ENCODE measurements around the gene ACTL7A.

ACTL7A gene

DNA sequence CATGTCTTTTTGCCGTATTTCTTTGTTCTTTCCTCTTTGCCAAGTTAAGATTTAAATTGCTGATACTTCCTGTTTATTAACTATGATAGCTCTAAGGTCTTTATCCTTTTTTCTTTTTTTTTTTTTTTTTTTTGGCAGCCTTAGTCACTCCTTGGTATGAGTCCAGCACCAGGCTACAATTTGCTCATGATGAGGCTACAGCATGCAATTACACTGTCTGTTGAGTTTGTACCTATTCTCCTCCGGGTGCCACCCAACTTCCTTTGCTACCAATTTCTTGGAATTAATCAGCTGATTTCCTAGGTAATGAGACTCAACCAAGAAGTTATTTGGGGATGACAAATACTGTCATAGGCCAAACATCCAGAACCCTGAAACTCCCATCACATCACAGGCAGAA is 31.8 kb upstream of the ACTL7A start:
- DNase-seq: no peak
- Histone ChIP-seq H3K4me3 (ENCODE audit: low read depth, low read length) (no peak overlapping the region), H3K27me3 (no peaks in the 10 kb centered on the region), H3K36me3 (no peaks in the 10 kb centered on the region), H3K9me3 (no peaks in the 10 kb centered on the region), H3K4me1 (no peaks in the 10 kb centered on the region)
- TF ChIP-seq, protein P1, sequence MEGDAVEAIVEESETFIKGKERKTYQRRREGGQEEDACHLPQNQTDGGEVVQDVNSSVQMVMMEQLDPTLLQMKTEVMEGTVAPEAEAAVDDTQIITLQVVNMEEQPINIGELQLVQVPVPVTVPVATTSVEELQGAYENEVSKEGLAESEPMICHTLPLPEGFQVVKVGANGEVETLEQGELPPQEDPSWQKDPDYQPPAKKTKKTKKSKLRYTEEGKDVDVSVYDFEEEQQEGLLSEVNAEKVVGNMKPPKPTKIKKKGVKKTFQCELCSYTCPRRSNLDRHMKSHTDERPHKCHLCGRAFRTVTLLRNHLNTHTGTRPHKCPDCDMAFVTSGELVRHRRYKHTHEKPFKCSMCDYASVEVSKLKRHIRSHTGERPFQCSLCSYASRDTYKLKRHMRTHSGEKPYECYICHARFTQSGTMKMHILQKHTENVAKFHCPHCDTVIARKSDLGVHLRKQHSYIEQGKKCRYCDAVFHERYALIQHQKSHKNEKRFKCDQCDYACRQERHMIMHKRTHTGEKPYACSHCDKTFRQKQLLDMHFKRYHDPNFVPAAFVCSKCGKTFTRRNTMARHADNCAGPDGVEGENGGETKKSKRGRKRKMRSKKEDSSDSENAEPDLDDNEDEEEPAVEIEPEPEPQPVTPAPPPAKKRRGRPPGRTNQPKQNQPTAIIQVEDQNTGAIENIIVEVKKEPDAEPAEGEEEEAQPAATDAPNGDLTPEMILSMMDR (IDR thresholded peaks at IDR 0.05; ENCODE audit: low read depth, low read length): no peak

DNA sequence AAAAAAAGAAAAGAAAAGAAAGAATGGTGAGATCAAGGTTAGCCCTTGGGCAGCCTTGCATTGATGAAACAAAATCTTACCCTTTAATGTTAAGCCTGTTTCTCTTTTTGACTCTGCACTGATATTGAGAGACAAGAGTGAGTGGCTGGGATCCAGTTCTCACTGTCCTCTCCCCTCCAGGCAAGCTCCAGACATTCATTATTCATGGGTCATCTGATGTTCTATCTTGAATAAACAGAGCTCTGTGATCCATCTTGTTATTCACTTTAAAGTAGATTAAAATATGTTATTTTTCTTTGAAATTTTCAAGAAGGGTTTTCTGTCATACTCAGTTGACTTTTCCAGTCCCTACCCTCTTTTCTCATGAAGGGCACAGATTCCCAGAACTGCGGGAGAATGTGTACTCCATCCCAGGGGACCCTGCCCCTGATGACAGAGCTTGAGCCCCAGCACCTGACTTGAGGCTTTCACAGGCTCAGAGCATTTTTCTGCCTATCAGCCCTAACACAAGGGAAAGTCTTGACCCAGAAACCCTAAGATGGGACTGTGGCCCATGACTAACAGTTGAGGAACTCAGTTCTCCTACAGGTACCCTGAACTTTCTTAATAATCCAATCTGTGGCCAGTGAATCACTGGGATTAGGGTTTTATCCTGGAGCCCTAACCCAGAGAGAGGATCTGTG is 30.4 kb upstream of the ACTL7A start:
- DNase-seq: no peak
- no peaks in the 10 kb centered on the region for H3K4me1 ChIP-seq
- H3K4me3 ChIP-seq (ENCODE audit: low read depth, low read length): no peak overlapping the region
- H3K27me3 ChIP-seq: no peaks in the 10 kb centered on the region
- no peaks in the 10 kb centered on the region for H3K9me3 ChIP-seq
- no peaks in the 10 kb centered on the region for H3K36me3 ChIP-seq
- TF ChIP-seq, protein P1 (IDR thresholded peaks at IDR 0.05; ENCODE audit: low read depth, low read length): no peak

DNA sequence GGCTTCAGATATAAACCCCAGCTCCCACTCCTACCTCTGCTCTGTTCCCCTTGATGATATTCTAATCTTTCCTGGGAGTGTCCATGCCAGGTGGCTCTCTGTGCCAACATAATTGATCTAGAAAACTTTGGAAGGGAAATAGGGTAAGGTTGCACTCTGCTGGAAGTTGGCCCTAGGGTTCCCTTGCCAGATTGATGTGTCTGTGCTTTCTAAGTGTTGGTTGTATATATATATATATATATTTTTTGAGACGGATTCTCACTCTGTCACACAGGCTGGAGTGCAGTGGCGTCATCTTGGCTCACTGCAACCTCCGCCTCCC is 29.9 kb upstream of the ACTL7A start:
- Histone ChIP-seq H3K36me3 (no peaks in the 10 kb centered on the region), H3K4me3 (ENCODE audit: low read depth, low read length) (no peak overlapping the region), H3K27me3 (no peaks in the 10 kb centered on the region), H3K4me1 (no peaks in the 10 kb centered on the region), H3K9me3 (no peaks in the 10 kb centered on the region)
- DNase-seq: no peak
- TF ChIP-seq, protein P1 (IDR thresholded peaks at IDR 0.05; ENCODE audit: low read depth, low read length): no peak

DNA sequence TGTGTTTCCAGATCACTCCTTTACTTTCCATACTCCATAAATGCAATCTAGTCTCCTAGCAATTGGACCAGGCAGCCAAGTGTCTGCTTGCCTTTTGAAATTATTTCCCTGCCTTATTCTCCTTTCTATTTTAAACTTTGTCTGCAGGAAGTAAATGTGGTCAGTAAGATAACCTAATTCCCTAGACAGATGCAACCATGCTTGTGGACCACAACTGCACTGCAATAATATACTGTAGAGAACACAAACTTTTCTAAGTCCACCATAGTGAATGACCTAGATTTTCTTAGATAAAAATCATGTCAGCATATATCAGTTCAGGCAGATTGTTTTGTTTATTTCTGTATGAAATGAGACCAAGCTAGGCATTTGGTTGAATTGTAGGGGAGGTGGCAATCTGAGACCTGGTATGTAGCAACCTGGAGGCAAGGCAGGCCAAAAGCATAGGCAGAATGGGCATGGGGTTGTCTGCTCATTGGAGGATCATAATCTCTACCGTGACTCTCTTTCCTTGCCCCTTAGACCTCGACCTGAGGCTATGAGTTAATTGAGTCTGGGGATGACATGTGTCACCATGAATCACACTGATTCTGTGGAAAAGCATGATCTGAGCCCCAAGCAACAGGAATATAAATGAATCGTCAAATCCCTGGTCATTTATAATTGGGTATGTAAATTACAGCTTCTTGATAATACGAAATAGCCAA is 27.0 kb upstream of the ACTL7A start:
- Histone ChIP-seq H3K36me3 (no peaks in the 10 kb centered on the region), H3K4me3 (ENCODE audit: low read depth, low read length) (no peak overlapping the region), H3K4me1 (no peaks in the 10 kb centered on the region), H3K9me3 (no peaks in the 10 kb centered on the region), H3K27me3 (no peaks in the 10 kb centered on the region)
- TF ChIP-seq, protein P1 (IDR thresholded peaks at IDR 0.05; ENCODE audit: low read depth, low read length): no peak
- no peak for DNase-seq

DNA sequence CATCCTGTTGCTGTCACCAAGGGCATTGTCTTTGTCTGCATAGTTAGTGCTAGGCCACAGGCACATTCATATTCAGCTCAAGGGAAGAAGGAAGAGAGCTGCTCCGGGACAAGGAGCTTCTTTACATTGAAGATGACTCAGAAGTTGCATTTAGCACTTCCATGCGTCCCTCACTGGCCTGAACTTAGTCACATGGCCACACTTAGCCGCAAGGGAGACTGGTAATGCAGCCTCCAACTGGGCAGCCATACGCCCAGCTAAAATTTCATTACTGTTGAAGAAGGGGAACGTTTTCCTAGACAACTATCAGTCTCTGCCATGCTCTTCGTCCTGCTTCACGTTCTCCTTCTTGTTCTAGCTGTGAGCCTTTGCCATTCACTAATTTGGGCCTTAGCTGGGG is 26.2 kb upstream of the ACTL7A start:
- no peaks in the 10 kb centered on the region for H3K4me1 ChIP-seq
- no peak for DNase-seq
- H3K4me3 ChIP-seq (ENCODE audit: low read depth, low read length): no peak overlapping the region
- H3K36me3 ChIP-seq: no peaks in the 10 kb centered on the region
- no peaks in the 10 kb centered on the region for H3K27me3 ChIP-seq
- TF ChIP-seq, protein P1 (IDR thresholded peaks at IDR 0.05; ENCODE audit: low read depth, low read length): no peak
- no peaks in the 10 kb centered on the region for H3K9me3 ChIP-seq

DNA sequence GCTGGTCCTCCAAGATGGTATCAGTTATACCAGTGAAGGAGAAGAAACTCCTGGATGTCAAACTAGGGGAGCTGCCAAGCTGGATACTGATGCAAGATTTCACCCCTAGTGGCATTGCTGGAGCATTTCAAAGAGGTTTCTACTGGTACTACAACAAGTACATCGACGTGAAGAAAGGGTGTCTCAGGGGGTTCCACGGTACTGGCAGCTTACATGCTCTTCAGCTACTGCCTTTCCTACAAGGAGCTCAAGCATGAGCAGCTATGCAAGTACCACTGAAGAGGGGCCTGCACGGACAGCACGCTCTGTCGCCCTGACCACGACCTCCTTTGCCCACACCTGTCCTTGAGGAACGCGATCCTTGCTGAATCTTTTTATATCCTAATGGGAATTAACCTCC is 25.7 kb upstream of the ACTL7A start:
- Histone ChIP-seq H3K4me1 (no peaks in the 10 kb centered on the region), H3K36me3 (no peaks in the 10 kb centered on the region), H3K9me3 (no peaks in the 10 kb centered on the region), H3K27me3 (no peaks in the 10 kb centered on the region), H3K4me3 (ENCODE audit: low read depth, low read length) (no peak overlapping the region)
- no peak for DNase-seq
- TF ChIP-seq, protein P1 (IDR thresholded peaks at IDR 0.05; ENCODE audit: low read depth, low read length): no peak

Measured in BE2C (cell line).